ENCODE results near the gene TRIP6. TPM values are rescaled to one million over a fixed set of nuclear protein-coding genes. Genes with fewer than 3 reads are reported as not detected.

TRIP6 gene
- total RNA-seq, 1 donor from 2014 or later = 112 TPM

- TF ChIP-seq CTCF (conservative IDR thresholded peaks at IDR 0.05; ENCODE audit: low read depth, low read length) = no peak
- no peak overlapping the region for H3K4me3 ChIP-seq (ENCODE audit: low read depth, low read length)
- no peak for DNase-seq (ENCODE audit: low read depth)
Observed at GRCh38 chr7:100829150-100829716, 38.0 kb upstream of the TRIP6 start.

GRCh38 chr7:100830396-100830795 is 36.8 kb upstream of the TRIP6 start:
- no peak for TF ChIP-seq CTCF (conservative IDR thresholded peaks at IDR 0.05; ENCODE audit: low read depth, low read length)
- no peak for DNase-seq (ENCODE audit: low read depth)
- H3K4me3 ChIP-seq (ENCODE audit: low read depth, low read length) = no peak overlapping the region

GRCh38 chr7:100832281-100832633 is 34.9 kb upstream of the TRIP6 start:
- no peak for TF ChIP-seq CTCF (conservative IDR thresholded peaks at IDR 0.05; ENCODE audit: low read depth, low read length)
- no peak overlapping the region for H3K4me3 ChIP-seq (ENCODE audit: low read depth, low read length)
- no peak for DNase-seq (ENCODE audit: low read depth)

- TF ChIP-seq CTCF (conservative IDR thresholded peaks at IDR 0.05; ENCODE audit: low read depth, low read length) = no peak
- H3K4me3 ChIP-seq (ENCODE audit: low read depth, low read length) = peak overlapping the region; percentile 16
- no peak for DNase-seq (ENCODE audit: low read depth)
Observed at GRCh38 chr7:100835903-100836811, 31.0 kb upstream of the TRIP6 start.

GRCh38 chr7:100836812-100837098 is 30.4 kb upstream of the TRIP6 start:
- TF ChIP-seq CTCF (conservative IDR thresholded peaks at IDR 0.05; ENCODE audit: low read depth, low read length) = no peak
- no peak for DNase-seq (ENCODE audit: low read depth)
- peak overlapping the region; percentile 43 for H3K4me3 ChIP-seq (ENCODE audit: low read depth, low read length)

GRCh38 chr7:100837099-100837836 is 29.9 kb upstream of the TRIP6 start:
- no peak for DNase-seq (ENCODE audit: low read depth)
- no peak for TF ChIP-seq CTCF (conservative IDR thresholded peaks at IDR 0.05; ENCODE audit: low read depth, low read length)
- H3K4me3 ChIP-seq (ENCODE audit: low read depth, low read length) = peak overlapping the region; percentile 43

Measured in epithelial cell of proximal tubule (primary cell).